Adipose tissue (tissue), 3 donors: ENCODE results near the gene FRMD4A. TPM values are rescaled to one million over a fixed set of nuclear protein-coding genes. Genes with fewer than 3 reads are reported as not detected.
"Not testable (repeated sequence)": the region's sequence is repeated elsewhere in the genome, so short reads cannot be mapped to it uniquely, and the experiment has no call there.

ENCODE experiments used
- H3K27ac ChIP-seq: one replicate; pipeline ENCODE4 v1.5.1; 2013; ENCODE audit warnings: low read depth, low read length
- WGBS, 3 donors: extraction: QIAGEN DNeasy Blood & Tissue Kit; methylation state at CpG; one replicate each; pipeline ENCODE4 v1.1.7; 2013; 5-methylcytosine and 5-hydroxymethylcytosine counted together
- polyA plus RNA-seq, 3 donors: library from polyadenylated mRNA; stranded (reverse); fragments of 200-250 nt; gene quantifications; one replicate each; pipeline ENCODE4 v1.2.3, GENCODE V29; 2013
- donor health status: healthy with polysubstance abuse.
- donor health status: Bipolar disorder and iron deficiency.
- donor health status: healthy.

Gene FRMD4A
- polyA plus RNA-seq, 3 donors: 16.6 to 83.5 (median 22.2) TPM

GRCh38 chr10:13970236-13970956 lies 360.3 kb downstream of the FRMD4A start:
- WGBS, 3 donors: 60 to 77% (median 72%) methylated on average over 18 of the region's 18 CpGs

GRCh38 chr10:13969792-13970140 lies 361.0 kb downstream of the FRMD4A start:
- WGBS, 3 donors: 86 to 89% (median 86%) methylated on average over 3 of the region's 3 CpGs
- no peak overlapping the region for H3K27ac ChIP-seq

More at GRCh38 chr10:13970236-13970956, 360.3 kb downstream of the FRMD4A start:
- H3K27ac ChIP-seq: no peak overlapping the region

GRCh38 chr10:13969118-13969791 lies 361.5 kb downstream of the FRMD4A start:
- 92 to 93% (median 92%) methylated on average over 12 of the region's 12 CpGs for WGBS, 3 donors

GRCh38 chr10:13961853-13962252 lies 368.9 kb downstream of the FRMD4A start:
- WGBS, 3 donors: 76 to 91% (median 89%) methylated on average over 3 of the region's 3 CpGs
- H3K27ac ChIP-seq: no peak overlapping the region

More at GRCh38 chr10:13969118-13969791, 361.5 kb downstream of the FRMD4A start:
- H3K27ac ChIP-seq: no peak overlapping the region

GRCh38 chr10:13961097-13961496 lies 369.6 kb downstream of the FRMD4A start:
- H3K27ac ChIP-seq: no peak overlapping the region
- WGBS, 3 donors: 43 to 68% (median 47%) methylated on average over 5 of the region's 5 CpGs

GRCh38 chr10:13960603-13961002 lies 370.1 kb downstream of the FRMD4A start:
- no peak overlapping the region for H3K27ac ChIP-seq
- WGBS, 3 donors: 86 to 89% (median 87%) methylated on average over 3 of the region's 3 CpGs

GRCh38 chr10:13959443-13960359 lies 371.0 kb downstream of the FRMD4A start:
- H3K27ac ChIP-seq: no peak overlapping the region
- WGBS, 3 donors: 45 to 66% (median 62%) methylated on average over 18 of the region's 18 CpGs

GRCh38 chr10:13957856-13958255 lies 372.9 kb downstream of the FRMD4A start:
- WGBS, 3 donors: 81 to 89% (median 88%) methylated on average over 9 of the region's 9 CpGs
- H3K27ac ChIP-seq: no peak overlapping the region

- no peak overlapping the region for H3K27ac ChIP-seq
- 41 to 59% (median 56%) methylated on average over 8 of the region's 8 CpGs for WGBS, 3 donors
Measured at GRCh38 chr10:13956826-13957225, 373.9 kb downstream of the FRMD4A start.

GRCh38 chr10:13955409-13956068 lies 375.2 kb downstream of the FRMD4A start:
- WGBS, 3 donors: 77 to 90% (median 90%) methylated on average over 7 of the region's 7 CpGs
- no peak overlapping the region for H3K27ac ChIP-seq

GRCh38 chr10:13954195-13954594 lies 376.5 kb downstream of the FRMD4A start:
- WGBS, 3 donors: 79 to 90% (median 89%) methylated on average over 8 of the region's 8 CpGs
- H3K27ac ChIP-seq: not testable (repeated sequence)

- 83 to 94% (median 92%) methylated on average over 4 of the region's 4 CpGs for WGBS, 3 donors
- H3K27ac ChIP-seq: no peak overlapping the region
Measured at GRCh38 chr10:13953371-13953770, 377.4 kb downstream of the FRMD4A start.

- 60 to 76% (median 63%) methylated on average over 4 of the region's 4 CpGs for WGBS, 3 donors
- H3K27ac ChIP-seq: no peak overlapping the region
Measured at GRCh38 chr10:13950543-13950939, 380.2 kb downstream of the FRMD4A start.

GRCh38 chr10:13949844-13950542 lies 380.7 kb downstream of the FRMD4A start:
- H3K27ac ChIP-seq: no peak overlapping the region
- WGBS, 3 donors: 70 to 87% (median 82%) methylated on average over 3 of the region's 3 CpGs

GRCh38 chr10:13946209-13946460 lies 384.6 kb downstream of the FRMD4A start:
- 65 to 76% (median 71%) methylated on average over 5 of the region's 5 CpGs for WGBS, 3 donors
- H3K27ac ChIP-seq: no peak overlapping the region

GRCh38 chr10:13945390-13946208 lies 385.1 kb downstream of the FRMD4A start:
- WGBS, 3 donors: 53 to 65% (median 58%) methylated on average over 8 of the region's 8 CpGs
- no peak overlapping the region for H3K27ac ChIP-seq

- H3K27ac ChIP-seq: no peak overlapping the region
- WGBS, 3 donors: 63 to 79% (median 65%) methylated on average over 5 of the region's 5 CpGs
Measured at GRCh38 chr10:13944823-13945222, 385.9 kb downstream of the FRMD4A start.
